KOPT-K1 (cell line): ENCODE results near the gene SCNN1G.
"Not testable (repeated sequence)": the region's sequence is repeated elsewhere in the genome, so short reads cannot be mapped to it uniquely, and the experiment has no call there.

Experiments
- H3K27ac ChIP-seq: fragments of 200-600 bp; sonication (generic); 2 replicates; pipeline ENCODE4 v1.5.1; 2016; ENCODE audit warnings: antibody characterized with exemption, mild to moderate bottlenecking, low read depth, low read length; ENCODE audit not compliant: poor library complexity, severe bottlenecking
- H3K36me3 ChIP-seq: fragments of 200-600 bp; sonication (generic); 2 replicates; pipeline ENCODE4 v1.5.1; 2017; ENCODE audit warnings: antibody characterized with exemption, mild to moderate bottlenecking, low read length, moderate library complexity; ENCODE audit not compliant: insufficient read depth
- H3K9me3 ChIP-seq: fragments of 200-600 bp; sonication (generic); 2 replicates; pipeline ENCODE4 v1.5.1; 2017; ENCODE audit warnings: antibody characterized with exemption, low read length, mild to moderate bottlenecking; ENCODE audit not compliant: insufficient read depth, poor library complexity, severe bottlenecking

The SCNN1G gene

GRCh38 chr16:23236983-23237382, 54.4 kb downstream of the SCNN1G start:
- H3K9me3 ChIP-seq, result no peaks in the 10 kb centered on the region

DNA sequence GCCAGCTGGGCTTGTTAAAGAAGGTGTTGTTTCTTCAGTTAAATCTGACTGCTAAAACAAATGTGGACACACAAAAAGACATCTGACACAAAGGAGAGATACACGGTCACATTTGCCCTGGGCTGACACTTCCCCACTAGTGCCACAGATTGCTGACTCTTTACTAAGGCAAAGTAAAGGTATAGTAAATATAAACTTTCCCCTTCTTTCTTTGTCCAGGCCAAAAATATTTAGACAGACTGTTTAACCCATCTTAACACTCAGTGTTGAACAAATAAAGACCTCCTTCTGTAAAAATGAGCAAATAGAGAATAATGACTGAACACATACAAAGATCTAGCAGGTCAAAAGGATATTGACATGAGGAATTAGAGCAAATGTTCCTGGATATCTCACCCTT, 58.4 kb downstream of the SCNN1G start:
- no peaks in the 10 kb centered on the region for H3K36me3 ChIP-seq
- no peak overlapping the region for H3K27ac ChIP-seq
- H3K9me3 ChIP-seq, result no peaks in the 10 kb centered on the region

More at GRCh38 chr16:23236983-23237382, 54.4 kb downstream of the SCNN1G start:
- no peak overlapping the region for H3K27ac ChIP-seq
- no peaks in the 10 kb centered on the region for H3K36me3 ChIP-seq

DNA sequence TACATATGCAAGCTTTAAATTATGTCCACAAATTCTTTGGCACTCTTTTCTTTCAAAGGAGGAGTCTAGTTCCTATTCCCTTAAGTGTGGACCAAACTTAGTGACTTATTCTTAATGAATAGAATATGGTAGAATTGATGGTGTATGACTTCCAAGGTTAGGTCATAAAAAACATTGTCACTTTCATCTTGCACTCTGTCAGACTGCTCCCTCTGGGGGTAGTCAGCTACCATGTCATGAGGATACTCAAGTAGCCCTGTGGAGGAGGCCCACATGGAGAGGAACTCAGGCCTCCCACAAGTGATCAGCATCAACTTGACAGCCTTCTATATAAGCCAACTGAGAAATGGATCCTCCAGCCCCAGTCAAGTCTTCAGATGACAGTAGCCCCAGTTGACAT, 61.6 kb downstream of the SCNN1G start:
- Histone ChIP-seq H3K27ac (no peak overlapping the region), H3K36me3 (no peaks in the 10 kb centered on the region), H3K9me3 (no peaks in the 10 kb centered on the region)

DNA sequence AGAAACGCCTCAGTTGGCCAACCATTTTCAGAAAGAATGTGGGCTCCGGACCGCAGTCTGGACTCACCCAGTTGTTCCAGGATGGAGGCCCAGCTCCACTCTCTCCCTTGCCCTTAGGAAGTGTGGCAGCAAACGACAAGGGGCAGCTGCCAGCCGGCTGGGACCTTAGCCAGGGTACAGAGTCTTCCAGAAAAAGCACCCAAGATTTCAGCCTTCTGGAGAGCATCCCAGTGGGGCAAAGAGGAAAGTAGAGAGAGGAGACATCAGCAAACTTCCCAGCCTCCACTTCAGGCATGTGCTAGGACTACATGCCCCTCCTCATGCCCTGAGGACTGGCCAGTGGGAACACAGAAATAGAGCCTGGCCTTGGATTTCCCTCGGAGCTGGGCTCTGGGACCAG, 62.7 kb downstream of the SCNN1G start:
- H3K36me3 ChIP-seq, result no peaks in the 10 kb centered on the region
- H3K27ac ChIP-seq, result no peak overlapping the region

GRCh38 chr16:23248261-23249194, 66.0 kb downstream of the SCNN1G start:
- no peaks in the 10 kb centered on the region for H3K36me3 ChIP-seq
- no peak overlapping the region for H3K27ac ChIP-seq
- H3K9me3 ChIP-seq, result peaks cover 6% of the 10 kb centered on the region

More for the DNA sequence above, 62.7 kb downstream of the SCNN1G start:
- H3K9me3 ChIP-seq, result peaks cover 6% of the 10 kb centered on the region

DNA sequence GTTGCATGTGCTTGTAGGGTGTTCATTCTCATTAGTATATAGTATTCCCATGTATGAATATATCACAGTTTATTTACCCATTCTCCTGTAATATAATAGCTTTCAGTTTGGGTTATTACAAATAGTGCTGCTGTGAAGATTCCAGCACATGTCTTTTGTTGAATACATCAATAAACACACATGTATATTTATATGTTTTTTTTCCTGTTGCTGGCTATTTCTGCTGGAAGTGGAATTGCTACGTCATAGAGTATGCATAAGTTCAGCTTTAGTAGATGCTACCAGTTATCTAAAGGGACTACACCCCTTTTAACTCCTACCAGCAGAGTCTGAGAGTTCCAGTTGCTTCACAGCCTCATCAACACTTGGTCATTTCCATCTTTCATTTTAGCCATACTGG, 67.3 kb downstream of the SCNN1G start:
- H3K9me3 ChIP-seq, result peaks cover 6% of the 10 kb centered on the region
- no peak overlapping the region for H3K27ac ChIP-seq
- H3K36me3 ChIP-seq, result no peaks in the 10 kb centered on the region

DNA sequence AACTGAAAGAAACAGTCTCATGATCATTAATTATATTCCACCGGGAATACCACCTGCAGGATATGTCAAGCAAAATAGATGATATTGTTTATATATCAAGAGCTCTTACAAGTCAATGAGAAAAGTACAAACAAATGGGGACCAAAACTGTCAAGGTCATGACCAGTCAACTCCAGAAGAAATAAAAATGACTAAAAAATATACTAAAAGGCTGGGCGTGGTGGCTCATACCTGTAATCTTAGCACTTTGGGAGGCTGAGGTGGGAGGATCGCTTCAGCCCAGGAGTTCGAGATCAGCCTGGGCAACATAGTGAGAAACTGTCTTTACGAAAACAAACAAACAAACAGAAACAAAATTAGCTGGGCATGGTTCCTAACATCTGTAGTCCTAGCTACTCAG, 69.8 kb downstream of the SCNN1G start:
- Histone ChIP-seq H3K9me3 (peaks cover 6% of the 10 kb centered on the region), H3K27ac (no peak overlapping the region), H3K36me3 (no peaks in the 10 kb centered on the region)

DNA sequence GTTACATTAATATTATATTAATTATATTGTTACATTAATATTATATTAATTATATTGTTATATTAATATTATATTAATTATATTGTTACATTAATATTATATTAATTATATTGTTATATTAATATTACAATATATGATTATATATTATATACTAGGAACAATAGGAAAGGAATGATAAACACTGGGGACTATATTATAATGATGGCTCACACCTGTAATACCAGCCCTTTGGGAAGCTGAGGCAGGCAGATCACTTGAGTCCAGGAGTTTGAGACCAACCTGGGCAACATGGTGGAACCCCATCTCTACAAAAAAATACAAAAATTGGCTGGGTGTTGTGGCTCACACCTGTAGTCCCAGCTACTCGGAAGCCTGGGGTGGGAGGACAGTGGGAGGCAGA, 71.1 kb downstream of the SCNN1G start:
- H3K9me3 ChIP-seq, H3K27ac ChIP-seq, H3K36me3 ChIP-seq: not testable (repeated sequence)

DNA sequence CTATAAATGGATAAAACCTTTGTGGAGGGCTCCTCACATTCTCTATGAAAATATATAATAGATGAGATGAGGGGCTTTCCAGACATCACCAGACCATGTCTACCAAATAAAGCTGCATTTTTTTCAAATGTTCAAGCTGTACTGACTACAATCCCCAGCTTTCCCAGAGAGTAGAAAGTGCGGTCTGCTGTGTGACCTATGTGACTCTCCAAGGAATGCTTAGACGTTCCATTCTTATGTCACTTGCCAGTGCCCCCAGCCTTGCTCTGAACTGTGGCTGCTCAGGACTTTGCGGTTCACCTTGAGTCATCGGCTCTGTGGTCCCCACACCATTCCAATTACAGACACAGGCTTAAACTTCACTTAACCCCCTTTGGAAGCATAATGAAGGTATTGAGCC, 71.8 kb downstream of the SCNN1G start:
- no peak overlapping the region for H3K27ac ChIP-seq
- H3K9me3 ChIP-seq, result peaks cover 6% of the 10 kb centered on the region
- no peaks in the 10 kb centered on the region for H3K36me3 ChIP-seq

DNA sequence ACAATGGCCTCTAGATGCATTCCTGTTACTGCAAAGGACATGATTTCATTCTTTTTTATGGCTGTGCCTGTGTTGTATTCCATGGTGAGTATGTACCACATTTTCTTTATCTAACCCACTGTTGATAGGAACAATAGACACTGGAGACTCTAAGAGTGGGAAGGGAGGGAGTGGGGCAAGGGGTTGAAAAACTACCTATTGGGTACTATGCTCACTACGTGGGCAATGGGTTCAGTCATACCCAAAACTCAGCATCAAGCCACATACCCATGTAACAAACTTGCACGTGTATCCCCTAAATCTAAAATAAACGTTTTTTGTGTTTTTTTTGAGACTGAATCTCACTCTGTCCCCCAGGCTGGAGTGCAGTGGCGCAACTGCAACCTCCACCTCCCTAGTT, 72.5 kb downstream of the SCNN1G start:
- Histone ChIP-seq H3K36me3 (no peaks in the 10 kb centered on the region), H3K27ac (no peak overlapping the region), H3K9me3 (peaks cover 3% of the 10 kb centered on the region)

DNA sequence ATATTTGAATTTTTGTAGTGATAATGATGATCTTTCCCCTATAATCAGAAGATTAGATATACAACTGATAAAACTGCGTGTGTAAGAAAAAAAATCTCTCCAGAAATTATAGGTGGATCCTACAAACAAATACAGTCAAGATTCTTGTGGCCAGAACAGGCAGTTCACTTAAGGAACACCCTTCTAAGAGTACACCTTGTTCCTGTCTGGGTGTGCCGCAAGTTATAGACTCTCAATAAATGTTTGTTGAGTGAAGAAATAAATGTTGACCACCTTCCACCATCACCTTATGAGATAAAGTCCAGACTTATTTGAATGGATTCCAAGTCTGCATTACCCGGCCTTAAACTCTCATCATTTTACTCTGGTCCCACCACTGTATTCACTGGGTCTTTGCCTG, 73.9 kb downstream of the SCNN1G start:
- no peaks in the 10 kb centered on the region for H3K36me3 ChIP-seq
- no peaks in the 10 kb centered on the region for H3K9me3 ChIP-seq
- H3K27ac ChIP-seq, result no peak overlapping the region

DNA sequence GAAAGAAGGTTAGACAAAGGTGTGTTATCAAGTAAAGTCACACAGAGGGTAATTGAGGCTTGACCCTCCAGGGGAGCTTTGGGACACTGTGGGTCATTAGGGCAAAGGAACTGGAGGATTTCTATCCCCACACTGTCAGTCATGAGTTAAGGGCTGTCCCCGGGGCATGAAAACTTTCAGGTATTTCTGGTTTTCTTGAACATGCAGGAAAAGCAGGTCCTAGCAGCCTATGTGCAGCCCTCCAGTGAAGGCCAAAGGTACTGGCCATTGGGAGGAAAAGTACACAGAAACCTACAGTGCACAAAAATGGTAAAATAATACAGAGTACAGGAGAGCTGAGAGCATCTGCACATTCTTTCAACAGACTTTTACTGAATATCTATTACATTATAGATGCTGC, 75.1 kb downstream of the SCNN1G start:
- Histone ChIP-seq H3K27ac (no peak overlapping the region), H3K9me3 (no peaks in the 10 kb centered on the region), H3K36me3 (no peaks in the 10 kb centered on the region)

DNA sequence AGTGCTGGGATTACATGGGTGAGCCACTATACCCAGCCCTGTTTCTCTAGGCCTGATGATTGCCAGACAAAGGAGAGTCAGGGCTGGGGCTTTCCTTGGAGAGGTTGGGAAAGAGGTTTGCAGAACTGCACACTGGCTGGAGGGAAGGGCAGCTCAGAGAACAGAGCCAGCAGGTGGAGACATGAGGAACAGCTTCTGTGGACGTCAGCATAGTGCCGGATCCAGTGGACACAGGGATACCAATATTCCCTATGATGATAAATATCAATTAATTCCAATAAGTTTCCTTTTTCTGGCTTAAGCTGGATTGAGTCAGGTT, 76.3 kb downstream of the SCNN1G start:
- Histone ChIP-seq H3K36me3 (no peaks in the 10 kb centered on the region), H3K9me3 (no peaks in the 10 kb centered on the region), H3K27ac (no peak overlapping the region)
